Liver (tissue), 9 donors: ENCODE results near the gene RIMBP2. TPM values are rescaled to one million over a fixed set of nuclear protein-coding genes. Genes with fewer than 3 reads are reported as not detected.

Source experiments
- DNase-seq: peaks from one replicate; pipeline ENCODE4 v3.0.0-alpha.2; 2017; ENCODE audit warnings: low spot score
- H3K27ac ChIP-seq, 2 donors: one replicate each; pipeline ENCODE4 v1.7.0; 2013; ENCODE audit warnings: inconsistent platforms in 2 of 2, low read length in 2 of 2, control low read depth in 1 of 2, low read depth in 1 of 2, mild to moderate bottlenecking in 1 of 2
- H3K27me3 ChIP-seq, 4 donors: one replicate each; pipeline versions ENCODE4 v1.6.1 to v1.7.0; 2013; ENCODE audit warnings: low read length in 3 of 4, inconsistent platforms in 1 of 4, mild to moderate bottlenecking in 1 of 4, moderate library complexity in 1 of 4; ENCODE audit not compliant: control insufficient read depth in 4 of 4, insufficient read depth in 4 of 4
- H3K36me3 ChIP-seq, 4 donors: one replicate each; pipeline versions ENCODE4 v1.6.1 to v1.7.0; 2013; ENCODE audit warnings: low read length in 3 of 4, mild to moderate bottlenecking in 3 of 4, low read depth in 1 of 4, moderate library complexity in 1 of 4; ENCODE audit not compliant: control insufficient read depth in 4 of 4, insufficient read depth in 3 of 4
- H3K4me1 ChIP-seq, 4 donors: one replicate each; pipeline versions ENCODE4 v1.6.1 to v1.7.0; 2013; ENCODE audit warnings: low read length in 3 of 4, mild to moderate bottlenecking in 3 of 4, moderate library complexity in 1 of 4; ENCODE audit not compliant: control insufficient read depth in 4 of 4, insufficient read depth in 4 of 4
- H3K4me3 ChIP-seq, 3 donors: one replicate each; pipeline versions ENCODE4 v1.6.1 to v1.7.0; 2013; ENCODE audit warnings: low read length in 3 of 3, control low read depth in 1 of 3, low read depth in 1 of 3, mild to moderate bottlenecking in 1 of 3
- H3K9ac ChIP-seq, 2 donors: one replicate each; pipeline ENCODE4 v1.7.0; 2013; ENCODE audit warnings: low read length in 2 of 2, mild to moderate bottlenecking in 2 of 2, moderate library complexity in 2 of 2, control low read depth in 1 of 2, low read depth in 1 of 2
- H3K9me3 ChIP-seq, 4 donors: one replicate each; pipeline versions ENCODE4 v1.6.1 to v1.7.0; 2013; ENCODE audit warnings: low read length in 3 of 4; ENCODE audit not compliant: control insufficient read depth in 4 of 4
- EGR1 ChIP-seq, 2 donors: IDR thresholded peaks; 2 replicates each; pipeline ENCODE4 v1.6.1; 2016 to 2018; ENCODE audit warnings: antibody characterized with exemption in 2 of 2, low read depth in 2 of 2
- FOXA1 ChIP-seq: IDR thresholded peaks from 2 replicates; pipeline ENCODE4 v1.6.1; 2016; ENCODE audit warnings: antibody characterized with exemption
- FOXA2 ChIP-seq: IDR thresholded peaks from 2 replicates; pipeline ENCODE4 v1.6.1; 2016; ENCODE audit warnings: antibody characterized with exemption
- GABPA ChIP-seq, 2 donors: IDR thresholded peaks in 1 of 2; conservative IDR thresholded peaks in 1 of 2; 2 replicates each; pipeline ENCODE4 v1.6.1; 2016; ENCODE audit warnings: antibody characterized with exemption in 2 of 2, mild to moderate bottlenecking in 1 of 2, moderate library complexity in 1 of 2
- HNF4A ChIP-seq, 2 donors: conservative IDR thresholded peaks; 2 replicates each; pipeline ENCODE4 v1.6.1; 2016; ENCODE audit warnings: antibody characterized with exemption in 2 of 2, mild to moderate bottlenecking in 2 of 2
- NR2F2 ChIP-seq: IDR thresholded peaks from 2 replicates; pipeline ENCODE4 v1.6.1; 2016; ENCODE audit warnings: antibody characterized with exemption
- RAD21 ChIP-seq, 2 donors: IDR thresholded peaks; 2 replicates each; pipeline ENCODE4 v1.6.1; 2016; ENCODE audit warnings: antibody characterized with exemption in 2 of 2, mild to moderate bottlenecking in 2 of 2
- RXRA ChIP-seq, 2 donors: IDR thresholded peaks; 2 replicates each; pipeline ENCODE4 v1.6.1; 2017 to 2018; ENCODE audit warnings: antibody characterized with exemption in 2 of 2, mild to moderate bottlenecking in 1 of 2
- SP1 ChIP-seq: IDR thresholded peaks from 2 replicates; pipeline ENCODE4 v1.6.1; 2018; ENCODE audit warnings: antibody characterized with exemption, mild to moderate bottlenecking
- TAF1 ChIP-seq: conservative IDR thresholded peaks from 2 replicates; pipeline ENCODE4 v1.6.1; 2016; ENCODE audit warnings: antibody characterized with exemption, mild to moderate bottlenecking
- YY1 ChIP-seq: IDR thresholded peaks from 2 replicates; pipeline ENCODE4 v1.6.1; 2016; ENCODE audit warnings: antibody characterized with exemption, mild to moderate bottlenecking
- WGBS: extraction: QIAGEN DNeasy Blood & Tissue Kit; methylation state at CpG from one replicate; pipeline ENCODE4 v1.1.7; 2013; 5-methylcytosine and 5-hydroxymethylcytosine counted together
- polyA plus RNA-seq, 2 donors: library from polyadenylated mRNA; stranded (reverse) in 1 of 2; unstranded in 1 of 2; fragments of 200-250 nt in 1 of 2; fragments of >200 nt in 1 of 2; fragmentation: Nextera tagmentation in 1 of 2; extraction: Ambion mirVana in 1 of 2; gene quantifications; one replicate each; pipeline versions ENCODE4 v1.2.1 to v1.2.3, GENCODE V29; 2013 to 2015
- total RNA-seq, 2 donors: library from RNA; depleted of rRNA; stranded (reverse); fragments of >200 nt; gene quantifications; one replicate each; pipeline ENCODE4 v1.2.3, GENCODE V29; 2014
- TF ChIP-seq, protein P1 (sequence below): IDR thresholded peaks from 2 replicates; pipeline ENCODE4 v1.6.1; 2016; ENCODE audit warnings: antibody characterized with exemption, mild to moderate bottlenecking
- TF ChIP-seq, protein P2 (sequence below): IDR thresholded peaks from 2 replicates; pipeline ENCODE4 v1.6.1; 2016; ENCODE audit warnings: antibody characterized with exemption
- TF ChIP-seq, protein P3 (sequence below): IDR thresholded peaks from 2 replicates; pipeline ENCODE4 v1.6.1; 2016; ENCODE audit warnings: antibody characterized with exemption
- TF ChIP-seq, protein P4 (sequence below): fragments of 150-350 bp; IDR thresholded peaks from 2 replicates; pipeline ENCODE4 v1.5.1; 2017; ENCODE audit warnings: improper control_type of control experiment, low read depth, low read length; ENCODE audit not compliant: missing input control
- TF ChIP-seq, protein P5 (sequence below): IDR thresholded peaks from 2 replicates; pipeline ENCODE4 v1.6.1; 2016; ENCODE audit warnings: antibody characterized with exemption
- donor health status: healthy.
- donor health status: healthy.
- donor health status: healthy.
- donor health status: healthy.
- donor health status: healthy.

The RIMBP2 gene
- total and polyA plus RNA-seq, 4 donors, result 0.01 to 0.17 (median 0.09) TPM; not detected in 1

DNA sequence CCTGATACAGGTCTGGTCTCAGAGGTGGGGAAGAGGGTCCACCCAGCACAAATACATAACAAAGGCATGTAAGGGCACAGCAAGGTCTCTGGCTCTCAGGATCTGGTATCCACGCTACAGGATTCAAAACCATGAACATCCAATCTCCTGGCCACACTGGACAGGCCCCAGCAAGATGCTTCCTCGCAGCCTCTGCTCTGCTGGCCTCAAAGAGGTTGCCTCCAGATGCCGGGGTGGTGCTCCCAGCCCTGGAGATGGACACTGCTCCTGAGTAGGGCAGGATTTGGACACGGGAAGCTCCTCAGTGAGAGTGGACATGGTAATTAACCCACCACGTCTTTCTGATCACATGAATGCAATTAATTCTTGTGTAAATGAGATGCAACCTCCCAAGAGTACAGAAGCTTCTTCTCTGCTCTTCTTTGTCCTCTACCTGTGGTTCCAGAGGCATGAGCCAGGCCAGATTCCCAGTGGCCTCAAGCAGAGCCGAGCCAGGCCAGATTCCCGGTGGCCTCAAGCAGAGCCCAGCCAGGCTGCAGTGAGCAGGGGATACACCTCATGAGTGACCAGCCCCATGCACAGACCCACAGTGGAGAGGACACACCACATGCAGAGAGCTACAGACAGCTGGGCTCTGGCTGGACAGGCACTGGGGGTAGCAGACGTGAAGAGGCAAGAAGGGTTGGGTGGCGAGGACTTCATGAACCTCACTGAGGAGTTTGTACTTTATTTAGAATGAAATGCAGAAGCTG, 192.1 kb downstream of the RIMBP2 start (continued):
- TF ChIP-seq, protein P1, sequence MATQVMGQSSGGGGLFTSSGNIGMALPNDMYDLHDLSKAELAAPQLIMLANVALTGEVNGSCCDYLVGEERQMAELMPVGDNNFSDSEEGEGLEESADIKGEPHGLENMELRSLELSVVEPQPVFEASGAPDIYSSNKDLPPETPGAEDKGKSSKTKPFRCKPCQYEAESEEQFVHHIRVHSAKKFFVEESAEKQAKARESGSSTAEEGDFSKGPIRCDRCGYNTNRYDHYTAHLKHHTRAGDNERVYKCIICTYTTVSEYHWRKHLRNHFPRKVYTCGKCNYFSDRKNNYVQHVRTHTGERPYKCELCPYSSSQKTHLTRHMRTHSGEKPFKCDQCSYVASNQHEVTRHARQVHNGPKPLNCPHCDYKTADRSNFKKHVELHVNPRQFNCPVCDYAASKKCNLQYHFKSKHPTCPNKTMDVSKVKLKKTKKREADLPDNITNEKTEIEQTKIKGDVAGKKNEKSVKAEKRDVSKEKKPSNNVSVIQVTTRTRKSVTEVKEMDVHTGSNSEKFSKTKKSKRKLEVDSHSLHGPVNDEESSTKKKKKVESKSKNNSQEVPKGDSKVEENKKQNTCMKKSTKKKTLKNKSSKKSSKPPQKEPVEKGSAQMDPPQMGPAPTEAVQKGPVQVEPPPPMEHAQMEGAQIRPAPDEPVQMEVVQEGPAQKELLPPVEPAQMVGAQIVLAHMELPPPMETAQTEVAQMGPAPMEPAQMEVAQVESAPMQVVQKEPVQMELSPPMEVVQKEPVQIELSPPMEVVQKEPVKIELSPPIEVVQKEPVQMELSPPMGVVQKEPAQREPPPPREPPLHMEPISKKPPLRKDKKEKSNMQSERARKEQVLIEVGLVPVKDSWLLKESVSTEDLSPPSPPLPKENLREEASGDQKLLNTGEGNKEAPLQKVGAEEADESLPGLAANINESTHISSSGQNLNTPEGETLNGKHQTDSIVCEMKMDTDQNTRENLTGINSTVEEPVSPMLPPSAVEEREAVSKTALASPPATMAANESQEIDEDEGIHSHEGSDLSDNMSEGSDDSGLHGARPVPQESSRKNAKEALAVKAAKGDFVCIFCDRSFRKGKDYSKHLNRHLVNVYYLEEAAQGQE, result no peak
- TF ChIP-seq, protein P2, sequence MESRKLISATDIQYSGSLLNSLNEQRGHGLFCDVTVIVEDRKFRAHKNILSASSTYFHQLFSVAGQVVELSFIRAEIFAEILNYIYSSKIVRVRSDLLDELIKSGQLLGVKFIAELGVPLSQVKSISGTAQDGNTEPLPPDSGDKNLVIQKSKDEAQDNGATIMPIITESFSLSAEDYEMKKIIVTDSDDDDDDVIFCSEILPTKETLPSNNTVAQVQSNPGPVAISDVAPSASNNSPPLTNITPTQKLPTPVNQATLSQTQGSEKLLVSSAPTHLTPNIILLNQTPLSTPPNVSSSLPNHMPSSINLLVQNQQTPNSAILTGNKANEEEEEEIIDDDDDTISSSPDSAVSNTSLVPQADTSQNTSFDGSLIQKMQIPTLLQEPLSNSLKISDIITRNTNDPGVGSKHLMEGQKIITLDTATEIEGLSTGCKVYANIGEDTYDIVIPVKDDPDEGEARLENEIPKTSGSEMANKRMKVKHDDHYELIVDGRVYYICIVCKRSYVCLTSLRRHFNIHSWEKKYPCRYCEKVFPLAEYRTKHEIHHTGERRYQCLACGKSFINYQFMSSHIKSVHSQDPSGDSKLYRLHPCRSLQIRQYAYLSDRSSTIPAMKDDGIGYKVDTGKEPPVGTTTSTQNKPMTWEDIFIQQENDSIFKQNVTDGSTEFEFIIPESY, result no peak

DNA sequence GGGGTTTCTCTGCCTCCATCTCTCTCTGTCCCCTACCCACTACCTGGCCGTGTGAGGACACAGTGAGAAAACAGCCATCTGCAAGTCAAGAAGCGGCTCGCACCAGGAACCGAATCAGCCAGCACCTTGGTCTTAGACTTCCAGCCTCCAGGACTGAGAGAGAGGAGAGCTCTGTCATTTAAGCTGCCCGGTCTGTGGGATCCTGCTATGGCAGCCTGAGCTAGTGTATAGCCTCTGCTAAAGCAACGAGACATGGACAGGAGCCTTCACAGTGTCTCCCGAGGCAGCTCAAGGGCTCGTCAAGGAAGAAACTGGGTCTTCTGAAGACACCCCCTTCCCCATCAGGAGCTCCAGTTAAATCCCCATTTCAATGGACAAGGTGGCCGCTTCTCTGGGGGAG, 192.9 kb downstream of the RIMBP2 start:
- TF ChIP-seq, protein P3, sequence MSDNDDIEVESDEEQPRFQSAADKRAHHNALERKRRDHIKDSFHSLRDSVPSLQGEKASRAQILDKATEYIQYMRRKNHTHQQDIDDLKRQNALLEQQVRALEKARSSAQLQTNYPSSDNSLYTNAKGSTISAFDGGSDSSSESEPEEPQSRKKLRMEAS, result no peak
- TF ChIP-seq TAF1 (no peak), FOXA2 (no peak), EGR1 (IDR thresholded peaks at IDR 0.05; ENCODE audit: low read depth in 2 of 2) (no peak), FOXA1 (no peak), SP1 (no peak), RXRA (IDR thresholded peaks at IDR 0.05) (no peak), GABPA (IDR thresholded peaks at IDR 0.05 in 1 of 2, conservative IDR thresholded peaks at IDR 0.05 in 1 of 2) (no peak), HNF4A (conservative IDR thresholded peaks at IDR 0.05) (no peak), NR2F2 (no peak), YY1 (no peak), RAD21 (IDR thresholded peaks at IDR 0.05) (no peak)
- TF ChIP-seq, protein P2, result no peak
- TF ChIP-seq, protein P1, result no peak
- TF ChIP-seq, protein P4, sequence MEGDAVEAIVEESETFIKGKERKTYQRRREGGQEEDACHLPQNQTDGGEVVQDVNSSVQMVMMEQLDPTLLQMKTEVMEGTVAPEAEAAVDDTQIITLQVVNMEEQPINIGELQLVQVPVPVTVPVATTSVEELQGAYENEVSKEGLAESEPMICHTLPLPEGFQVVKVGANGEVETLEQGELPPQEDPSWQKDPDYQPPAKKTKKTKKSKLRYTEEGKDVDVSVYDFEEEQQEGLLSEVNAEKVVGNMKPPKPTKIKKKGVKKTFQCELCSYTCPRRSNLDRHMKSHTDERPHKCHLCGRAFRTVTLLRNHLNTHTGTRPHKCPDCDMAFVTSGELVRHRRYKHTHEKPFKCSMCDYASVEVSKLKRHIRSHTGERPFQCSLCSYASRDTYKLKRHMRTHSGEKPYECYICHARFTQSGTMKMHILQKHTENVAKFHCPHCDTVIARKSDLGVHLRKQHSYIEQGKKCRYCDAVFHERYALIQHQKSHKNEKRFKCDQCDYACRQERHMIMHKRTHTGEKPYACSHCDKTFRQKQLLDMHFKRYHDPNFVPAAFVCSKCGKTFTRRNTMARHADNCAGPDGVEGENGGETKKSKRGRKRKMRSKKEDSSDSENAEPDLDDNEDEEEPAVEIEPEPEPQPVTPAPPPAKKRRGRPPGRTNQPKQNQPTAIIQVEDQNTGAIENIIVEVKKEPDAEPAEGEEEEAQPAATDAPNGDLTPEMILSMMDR, result no peak
- TF ChIP-seq, protein P5, sequence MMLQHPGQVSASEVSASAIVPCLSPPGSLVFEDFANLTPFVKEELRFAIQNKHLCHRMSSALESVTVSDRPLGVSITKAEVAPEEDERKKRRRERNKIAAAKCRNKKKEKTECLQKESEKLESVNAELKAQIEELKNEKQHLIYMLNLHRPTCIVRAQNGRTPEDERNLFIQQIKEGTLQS, result no peak
- Histone ChIP-seq H3K4me3 (no peak overlapping the region), H3K36me3 (no peaks in the 10 kb centered on the region), H3K9me3 (no peaks in the 10 kb centered on the region), H3K27me3 (peaks cover 0 to 5% (median under 1%) of the 10 kb centered on the region in 4 donors), H3K9ac (no peak overlapping the region), H3K27ac (no peak overlapping the region), H3K4me1 (no peaks in the 10 kb centered on the region)
- DNase-seq, result no peak
- WGBS, result 71% methylated on average over 9 of the region's 9 CpGs
